Hematopoietic multipotent progenitor cell treated with erythropoietin and hydrocortisone succinate and interleukin-3 and kit ligand, for 15 days (in vitro differentiated cells): Measurements from ENCODE around the gene DCUN1D2.
"Not testable (repeated sequence)": the region's sequence is repeated elsewhere in the genome, so short reads cannot be mapped to it uniquely, and the experiment has no call there.

Source experiments
- DNase-seq: peaks from one replicate; pipeline ENCODE4 v3.0.0-alpha.2; 2015; ENCODE audit warnings: low spot score

Gene DCUN1D2

GRCh38 chr13:113445791-113446487 lies 44.6 kb downstream of the DCUN1D2 start:
- no peak for DNase-seq

GRCh38 chr13:113443991-113444390 lies 46.5 kb downstream of the DCUN1D2 start:
- DNase-seq = no peak

DNA sequence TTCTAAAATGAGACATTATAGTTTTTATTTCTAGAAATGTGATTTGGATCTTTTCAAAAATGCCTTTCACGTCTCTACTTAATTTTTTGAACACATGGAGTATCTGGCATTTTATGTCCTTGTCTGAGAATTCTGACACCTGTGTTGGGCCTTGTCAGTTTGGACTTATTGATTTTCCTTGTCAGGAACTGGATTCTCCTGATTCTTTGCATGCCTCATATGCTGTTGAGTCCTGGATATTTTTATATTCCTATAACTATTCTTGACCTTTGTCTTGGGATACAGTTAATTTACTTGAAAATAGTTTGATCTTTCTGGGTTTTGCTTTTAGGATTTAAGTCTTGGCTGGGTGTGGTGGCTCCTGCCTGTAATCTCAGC lies 47.5 kb downstream of the DCUN1D2 start:
- DNase-seq = no peak

- DNase-seq = no peak
Observed at GRCh38 chr13:113442354-113442984, 48.0 kb downstream of the DCUN1D2 start.

DNA sequence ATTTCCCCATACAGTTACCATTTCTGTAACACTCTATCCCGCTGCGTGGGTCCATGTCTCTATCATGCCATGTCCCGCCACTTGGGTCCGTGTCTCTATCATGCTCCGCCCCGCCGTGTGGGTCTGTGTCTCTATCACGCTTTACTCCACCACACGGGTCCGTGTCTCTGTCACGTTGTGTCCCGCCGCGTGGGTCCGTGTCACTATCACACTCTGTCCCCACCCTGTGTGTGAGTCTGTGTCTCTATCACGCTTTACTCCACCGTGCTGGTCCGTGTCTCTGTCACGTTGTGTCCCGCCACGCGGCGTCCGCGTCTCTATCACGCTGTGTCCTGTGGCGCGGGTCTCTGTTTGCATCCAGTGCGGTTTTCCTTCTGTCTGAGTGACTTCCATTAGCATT lies 48.9 kb downstream of the DCUN1D2 start:
- no peak for DNase-seq

DNA sequence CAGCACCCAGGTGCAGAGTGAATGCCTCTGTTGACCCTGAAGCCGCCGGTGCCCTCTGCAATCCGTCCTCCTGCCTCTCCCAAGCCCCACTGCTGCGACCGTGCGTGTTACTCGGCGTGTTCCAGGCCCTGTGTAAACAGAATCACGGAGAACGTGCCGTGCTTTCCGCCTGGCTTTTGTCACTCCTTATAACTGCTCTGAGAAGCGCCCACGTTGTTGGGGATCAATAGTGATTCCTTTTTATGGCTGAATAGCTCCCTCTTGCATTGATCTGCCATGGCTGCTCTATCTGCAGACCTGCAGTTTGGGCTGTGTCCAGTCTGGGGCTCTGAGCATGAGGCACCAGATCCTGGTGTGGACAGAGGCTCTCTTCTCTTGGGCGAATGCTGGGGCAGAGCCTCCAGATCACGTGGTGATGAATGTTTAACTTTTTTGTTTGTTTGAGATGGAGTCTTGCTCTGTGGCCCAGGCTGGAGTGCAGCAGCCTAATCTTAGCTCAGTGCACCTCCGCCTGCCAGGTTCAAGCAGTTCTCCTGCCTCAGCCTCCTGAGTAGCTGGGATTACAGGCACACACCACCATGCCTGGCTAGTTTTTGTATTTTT lies 53.0 kb downstream of the DCUN1D2 start:
- no peak for DNase-seq

DNA sequence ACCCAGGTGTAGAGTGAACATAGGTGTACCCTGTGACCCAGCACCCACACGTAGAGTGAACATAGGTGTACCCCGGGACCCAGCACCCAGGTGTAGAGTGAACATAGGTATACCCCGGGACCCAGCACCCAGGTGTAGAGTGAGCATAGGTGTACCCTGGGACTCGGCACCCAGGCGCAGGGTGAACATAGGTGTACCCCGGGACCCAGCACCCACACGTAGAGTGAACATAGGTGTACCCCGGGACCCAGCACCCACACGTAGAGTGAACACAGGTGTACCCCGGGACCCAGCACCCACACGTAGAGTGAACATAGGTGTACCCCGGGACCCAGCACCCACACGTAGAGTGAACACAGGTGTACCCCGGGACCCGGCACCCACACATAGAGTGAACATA lies 53.6 kb downstream of the DCUN1D2 start:
- not testable (repeated sequence) for DNase-seq

DNA sequence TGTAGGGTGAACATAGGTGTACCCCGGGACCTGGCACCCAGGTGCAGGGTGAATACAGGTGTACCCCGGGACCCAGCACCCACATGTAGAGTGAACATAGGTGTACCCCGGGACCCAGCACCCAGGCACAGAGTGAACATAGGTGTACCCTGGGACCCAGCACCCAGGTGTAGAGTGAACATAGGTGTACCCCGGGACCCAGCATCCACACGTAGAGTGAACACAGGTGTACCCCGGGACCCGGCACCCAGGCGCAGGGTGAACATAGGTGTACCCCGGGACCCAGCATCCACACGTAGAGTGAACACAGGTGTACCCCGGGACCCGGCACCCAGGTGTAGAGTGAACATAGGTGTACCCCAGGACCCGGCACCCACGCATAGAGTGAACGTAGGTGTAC lies 54.6 kb downstream of the DCUN1D2 start:
- not testable (repeated sequence) for DNase-seq

DNA sequence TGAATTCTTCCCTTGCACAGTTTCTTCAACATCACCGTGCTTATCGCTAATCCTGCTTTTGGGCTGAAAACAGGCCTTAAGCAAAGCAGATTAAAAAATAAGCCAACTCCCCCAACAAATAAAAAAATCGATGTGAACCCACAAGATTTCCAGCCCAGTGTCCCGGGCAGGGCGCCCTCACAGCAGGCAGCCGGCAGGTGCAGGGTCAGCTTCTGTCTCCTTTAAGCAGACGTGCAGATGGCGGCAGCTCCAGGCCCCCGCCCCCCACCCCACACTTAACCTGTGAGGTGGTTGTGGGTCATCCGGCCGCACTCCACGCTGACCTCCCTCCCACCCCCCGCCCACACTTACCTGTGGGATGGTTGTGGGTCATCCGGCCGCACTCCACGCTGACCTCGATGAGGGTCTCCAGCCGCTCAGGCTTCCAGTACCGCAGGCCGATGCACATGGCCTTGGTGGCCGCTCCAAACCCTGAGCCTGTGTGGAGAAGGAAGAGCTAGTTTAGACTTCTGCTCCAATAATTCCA lies 57.1 kb downstream of the DCUN1D2 start:
- no peak for DNase-seq

DNA sequence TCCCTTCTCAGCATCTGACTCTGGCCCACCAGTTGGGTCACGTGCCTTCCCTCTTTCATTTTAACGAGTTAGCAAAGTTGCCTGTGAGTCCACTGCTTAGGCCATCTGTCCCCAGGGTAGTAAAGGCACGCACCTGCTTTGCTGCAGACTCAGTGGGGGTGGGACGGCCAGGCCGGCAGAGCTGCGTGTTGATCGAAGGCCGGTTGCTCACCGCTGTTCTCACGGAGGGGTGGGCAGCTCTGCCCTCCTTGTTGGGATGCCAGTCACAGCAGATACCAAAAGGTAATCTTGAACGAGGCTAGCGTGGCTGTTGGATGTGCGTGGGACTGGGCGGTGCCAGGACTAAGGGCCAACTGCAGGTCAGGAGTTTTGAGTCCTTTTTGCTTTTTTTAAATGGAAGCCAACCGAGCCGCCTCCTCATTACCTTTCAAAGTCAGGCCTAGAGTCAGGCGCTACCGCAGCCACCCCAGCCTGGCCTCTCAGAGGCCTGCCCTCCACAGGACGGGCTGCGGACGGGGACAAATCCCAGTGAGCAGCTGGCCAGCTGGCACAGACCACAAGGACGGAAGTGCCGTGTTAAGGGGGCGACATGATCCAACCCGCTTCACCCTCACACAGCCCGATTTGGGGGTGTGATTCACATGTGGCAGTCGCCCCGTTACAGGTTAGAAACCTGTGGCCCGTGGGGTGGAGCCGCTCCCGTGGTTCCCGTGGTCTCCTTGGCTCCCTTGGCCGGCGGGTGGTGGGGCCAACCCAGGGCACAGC lies 57.8 kb downstream of the DCUN1D2 start:
- DNase-seq = no peak

DNA sequence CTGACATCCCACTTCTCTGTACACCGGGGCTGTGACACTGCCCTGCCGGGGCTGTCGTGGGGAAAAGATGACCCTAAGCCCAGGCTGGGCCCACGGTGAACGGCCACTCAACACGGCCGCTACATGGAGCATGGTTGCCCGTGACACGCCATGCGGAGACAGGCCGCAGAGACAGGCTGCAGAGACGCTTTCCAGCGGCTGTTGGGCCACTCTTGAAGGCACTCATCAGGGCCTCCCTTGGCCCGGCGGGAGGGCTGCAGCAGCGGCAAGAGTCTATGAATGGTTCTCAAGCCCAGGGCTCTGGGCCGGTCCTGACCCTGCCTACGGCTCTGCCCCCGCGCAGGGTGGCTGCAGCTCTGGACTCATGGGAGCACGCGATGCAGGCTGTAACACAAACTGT lies 59.3 kb downstream of the DCUN1D2 start:
- no peak for DNase-seq

GRCh38 chr13:113430378-113431110 lies 60.0 kb downstream of the DCUN1D2 start:
- DNase-seq = no peak

DNA sequence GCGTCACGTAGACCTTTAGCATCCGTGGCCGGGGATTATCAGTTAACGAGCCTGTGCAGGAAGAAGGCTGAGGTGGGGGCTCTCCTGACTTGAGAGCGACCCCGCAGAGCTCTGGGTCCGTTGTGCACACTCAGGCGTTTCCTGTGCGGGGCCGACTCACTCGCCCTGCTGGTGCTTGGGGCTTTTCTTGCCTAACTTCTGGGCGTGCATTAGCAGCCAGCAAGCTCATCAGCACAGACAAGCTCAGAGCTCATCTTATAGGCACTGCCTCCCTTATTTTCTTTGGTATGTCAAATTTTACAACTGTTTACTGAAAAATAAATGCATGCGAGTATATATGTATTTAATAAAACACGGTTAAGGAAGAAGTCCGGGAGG lies 60.9 kb downstream of the DCUN1D2 start:
- DNase-seq = no peak

- no peak for DNase-seq
Observed at GRCh38 chr13:113428871-113429607, 61.5 kb downstream of the DCUN1D2 start.

DNA sequence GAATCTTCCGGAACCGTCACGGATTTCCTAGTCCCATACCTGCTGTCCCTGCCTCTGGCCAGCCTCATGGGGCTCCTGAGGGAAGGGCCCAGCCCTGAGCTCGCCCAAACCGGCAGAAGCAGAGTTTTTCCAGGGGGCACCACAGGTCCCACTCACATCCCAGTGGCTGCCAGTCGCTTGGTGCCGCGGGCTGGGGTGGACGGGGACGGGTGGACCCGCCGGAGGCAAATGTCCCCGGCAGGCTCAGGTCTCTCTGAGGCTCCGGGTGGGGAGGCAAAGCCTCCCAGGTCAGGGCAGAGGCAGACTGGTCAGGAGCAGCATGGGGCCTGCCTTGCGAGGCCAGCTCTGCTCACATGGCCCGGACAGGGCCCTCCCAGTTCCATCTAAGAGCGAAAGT lies 62.0 kb downstream of the DCUN1D2 start:
- no peak for DNase-seq

DNA sequence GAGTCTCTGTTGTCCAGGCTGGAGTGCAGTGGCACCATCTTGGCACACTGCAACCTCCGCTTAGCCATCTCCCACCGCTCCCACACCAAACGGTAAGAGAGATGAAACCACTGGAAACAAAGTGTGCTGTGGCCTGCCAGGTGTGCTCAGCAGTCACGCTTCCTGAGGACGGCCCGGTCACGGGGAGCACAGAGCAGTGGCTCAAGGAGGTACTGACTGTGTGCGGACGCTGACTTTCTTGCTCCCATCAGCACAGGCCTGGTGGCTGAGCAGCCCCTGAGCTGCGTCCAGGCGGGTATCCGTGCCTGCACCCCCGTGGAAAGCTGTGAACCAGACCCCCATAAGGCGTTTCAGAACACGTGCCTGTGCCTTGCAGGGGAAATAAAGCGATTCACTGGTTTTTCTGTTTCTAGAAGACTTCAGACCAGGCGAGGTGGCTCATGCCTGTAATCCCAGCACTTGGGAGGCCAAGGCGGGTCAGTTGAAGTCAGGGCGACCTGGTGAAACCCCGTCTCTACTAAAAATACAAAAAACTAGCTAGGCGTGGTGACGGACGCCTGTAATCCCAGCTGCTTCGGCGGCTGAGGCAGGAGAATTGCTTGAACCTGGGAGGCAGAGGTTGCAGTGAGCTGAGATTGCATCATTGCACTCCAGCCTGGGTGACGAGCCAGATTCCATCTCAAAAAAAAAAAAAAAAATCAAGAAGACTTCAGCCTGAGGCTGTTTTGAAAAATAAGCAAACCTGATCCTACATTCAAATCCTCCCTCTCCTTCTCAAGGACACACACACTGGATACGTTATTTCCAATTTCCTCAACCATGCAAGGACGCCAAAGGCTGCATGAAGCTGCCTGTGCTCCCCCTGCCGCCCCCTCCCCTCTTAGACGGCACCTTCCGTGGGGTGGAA lies 62.7 kb downstream of the DCUN1D2 start:
- no peak for DNase-seq

- no peak for DNase-seq
Observed at GRCh38 chr13:113426591-113426986, 63.9 kb downstream of the DCUN1D2 start.

- DNase-seq = no peak
Observed at GRCh38 chr13:113425941-113426590, 64.4 kb downstream of the DCUN1D2 start.

GRCh38 chr13:113423520-113424163 lies 66.9 kb downstream of the DCUN1D2 start:
- no peak for DNase-seq
